Skeletal muscle satellite cell (primary cell): ENCODE results near the gene PDX1. TPM values are rescaled to one million over a fixed set of nuclear protein-coding genes. Genes with fewer than 3 reads are reported as not detected.

ENCODE experiments used
- H3K27me3 ChIP-seq: 2 replicates; pipeline ENCODE4 v1.7.0; 2013; ENCODE audit warnings: low read length; ENCODE audit not compliant: control insufficient read depth, insufficient read depth
- H3K36me3 ChIP-seq: 2 replicates; pipeline ENCODE4 v1.7.0; 2013; ENCODE audit warnings: mild to moderate bottlenecking, control low read depth, low read length; ENCODE audit not compliant: insufficient read depth
- H3K4me1 ChIP-seq: 2 replicates; pipeline ENCODE4 v1.7.0; 2013; ENCODE audit warnings: low read length; ENCODE audit not compliant: control insufficient read depth, insufficient read depth
- H3K4me2 ChIP-seq: 2 replicates; pipeline ENCODE4 v1.7.0; 2013; ENCODE audit warnings: mild to moderate bottlenecking, low read length
- H3K4me3 ChIP-seq: 2 replicates; pipeline ENCODE4 v1.7.0; 2013; ENCODE audit warnings: low read length
- H3K9ac ChIP-seq: 2 replicates; pipeline ENCODE4 v1.7.0; 2013; ENCODE audit warnings: mild to moderate bottlenecking, low read depth, low read length, moderate library complexity
- H3K9me3 ChIP-seq: replicated peaks from 2 replicates; pipeline ENCODE4 v1.7.0; 2013; ENCODE audit warnings: mild to moderate bottlenecking, control low read depth, low read length
- total RNA-seq: library from RNA; depleted of rRNA; stranded (reverse); fragments of >200 nt; gene quantifications from 2 replicates; pipeline ENCODE4 v1.2.3, GENCODE V29; 2012; rRNA removed

PDX1 gene
- not detected in 2 replicates for total RNA-seq

DNA sequence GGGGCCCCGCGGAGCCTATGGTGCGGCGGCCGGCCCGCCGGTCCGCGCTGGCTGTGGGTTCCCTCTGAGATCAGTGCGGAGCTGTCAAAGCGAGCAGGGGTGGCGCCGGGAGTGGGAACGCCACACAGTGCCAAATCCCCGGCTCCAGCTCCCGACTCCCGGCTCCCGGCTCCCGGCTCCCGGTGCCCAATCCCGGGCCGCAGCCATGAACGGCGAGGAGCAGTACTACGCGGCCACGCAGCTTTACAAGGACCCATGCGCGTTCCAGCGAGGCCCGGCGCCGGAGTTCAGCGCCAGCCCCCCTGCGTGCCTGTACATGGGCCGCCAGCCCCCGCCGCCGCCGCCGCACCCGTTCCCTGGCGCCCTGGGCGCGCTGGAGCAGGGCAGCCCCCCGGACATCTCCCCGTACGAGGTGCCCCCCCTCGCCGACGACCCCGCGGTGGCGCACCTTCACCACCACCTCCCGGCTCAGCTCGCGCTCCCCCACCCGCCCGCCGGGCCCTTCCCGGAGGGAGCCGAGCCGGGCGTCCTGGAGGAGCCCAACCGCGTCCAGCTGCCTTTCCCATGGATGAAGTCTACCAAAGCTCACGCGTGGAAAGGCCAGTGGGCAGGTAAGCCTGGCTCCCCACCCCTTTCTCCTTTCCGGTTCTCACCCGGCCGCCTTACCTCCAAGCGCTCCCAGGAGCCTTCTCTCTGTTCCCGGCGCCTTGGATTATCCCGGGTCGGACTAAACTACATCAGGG lies at the start of gene PDX1:
Gene PDX1, plus strand, starts transcription at position 67 of the 743 bp plus-strand sequence. Its CDS starts 139 bp downstream, at position 206.
- peaks cover 92% of the 10 kb centered on the region for H3K27me3 ChIP-seq
- peak within 1 kb of the TSS; percentile 81 for H3K4me2 ChIP-seq
- H3K4me3 ChIP-seq, result peak within 1 kb of the TSS; percentile 63
- no peaks in the 10 kb centered on the region for H3K36me3 ChIP-seq
- no peaks in the 10 kb centered on the region for H3K9me3 ChIP-seq
- no peak within 1 kb of the TSS for H3K9ac ChIP-seq
- peaks cover 8% of the 10 kb centered on the region for H3K4me1 ChIP-seq

DNA sequence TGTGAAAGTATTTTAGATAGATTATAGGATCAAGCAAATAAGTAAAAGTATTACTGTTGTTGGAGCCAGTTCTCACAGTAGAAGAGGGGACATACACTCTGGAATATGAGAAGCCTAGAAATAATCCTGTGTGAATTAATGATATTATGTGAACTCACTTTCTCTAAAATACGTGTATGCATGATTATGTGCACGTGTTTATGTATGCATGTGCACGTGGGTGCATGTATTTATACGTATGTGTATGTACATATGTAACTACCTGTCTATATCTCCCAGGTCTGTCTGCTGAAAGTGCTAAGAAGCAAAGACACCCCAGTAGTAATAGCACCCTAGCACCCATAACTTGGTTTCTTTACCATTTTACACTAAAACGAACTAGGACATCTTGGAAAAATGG lies 41.5 kb upstream of the PDX1 start:
- no peaks in the 10 kb centered on the region for H3K9me3 ChIP-seq
- no peak overlapping the region for H3K9ac ChIP-seq
- H3K4me2 ChIP-seq, result no peak overlapping the region
- H3K36me3 ChIP-seq, result no peaks in the 10 kb centered on the region
- no peak overlapping the region for H3K4me3 ChIP-seq
- peaks cover 4% of the 10 kb centered on the region for H3K27me3 ChIP-seq
- no peaks in the 10 kb centered on the region for H3K4me1 ChIP-seq

DNA sequence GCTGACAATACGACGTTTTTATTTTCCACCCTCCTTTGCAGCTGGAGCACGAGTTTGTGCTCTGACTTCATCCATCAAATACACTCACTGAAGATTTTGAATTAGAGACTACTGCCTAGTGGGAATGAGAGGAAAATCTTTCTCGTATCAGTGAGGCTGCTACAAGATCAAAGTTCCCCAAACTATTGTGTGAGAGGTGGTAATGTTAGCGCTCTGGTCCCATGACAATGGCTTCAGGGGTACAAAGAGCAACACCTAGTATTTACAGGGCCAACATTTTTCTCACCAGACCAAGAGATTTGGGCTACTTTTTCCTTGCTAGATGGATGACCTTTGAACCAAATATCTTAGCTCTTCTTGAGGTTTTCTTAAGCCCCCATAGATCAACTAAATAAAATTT lies 30.3 kb upstream of the PDX1 start:
- no peak overlapping the region for H3K4me2 ChIP-seq

DNA sequence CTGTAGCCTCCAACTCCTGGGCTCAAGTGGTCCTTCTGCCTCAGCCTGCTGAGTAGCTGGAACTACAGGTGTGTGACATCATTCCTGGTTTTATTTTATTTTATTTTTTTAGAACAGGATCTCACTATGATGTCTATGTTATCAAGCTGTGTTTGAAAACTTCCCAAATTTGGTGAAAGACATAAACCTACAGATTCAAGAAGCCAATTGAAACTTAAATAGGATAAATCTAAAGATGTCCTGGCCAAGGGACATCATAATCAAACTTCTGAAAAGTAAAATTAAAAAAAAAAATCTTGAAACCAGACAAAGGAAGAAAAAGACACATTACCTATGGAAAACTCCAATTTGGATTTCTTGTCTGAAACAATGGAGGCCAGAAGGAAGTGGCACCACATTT lies 23.1 kb upstream of the PDX1 start:
- Histone ChIP-seq H3K27me3 (no peaks in the 10 kb centered on the region), H3K4me2 (no peak overlapping the region), H3K4me3 (no peak overlapping the region), H3K4me1 (no peaks in the 10 kb centered on the region), H3K9me3 (no peaks in the 10 kb centered on the region), H3K36me3 (no peaks in the 10 kb centered on the region), H3K9ac (no peak overlapping the region)

More for the DNA sequence above, 30.3 kb upstream of the PDX1 start:
- H3K27me3 ChIP-seq, result no peaks in the 10 kb centered on the region
- H3K4me3 ChIP-seq, result no peak overlapping the region
- no peaks in the 10 kb centered on the region for H3K4me1 ChIP-seq
- H3K36me3 ChIP-seq, result no peaks in the 10 kb centered on the region
- no peaks in the 10 kb centered on the region for H3K9me3 ChIP-seq
- H3K9ac ChIP-seq, result no peak overlapping the region

DNA sequence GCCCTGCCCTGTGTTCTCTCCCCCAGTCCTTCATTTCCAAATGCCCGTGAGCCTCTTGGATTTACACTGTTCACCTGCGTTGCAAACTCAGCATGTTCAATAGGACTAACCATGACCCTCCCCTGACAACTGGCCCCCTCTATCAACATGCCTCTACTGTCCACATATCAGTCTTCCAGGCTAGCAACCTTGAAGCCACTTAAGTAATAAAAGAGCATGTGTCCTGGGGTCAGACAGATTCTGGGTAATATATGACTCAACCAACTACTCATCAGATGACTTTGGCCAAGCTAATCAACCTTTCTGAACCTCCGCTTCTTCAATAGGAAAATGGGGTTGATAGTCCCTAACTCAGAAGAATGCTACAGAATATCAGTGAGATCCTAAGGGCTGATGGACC lies 15.1 kb upstream of the PDX1 start:
- Histone ChIP-seq H3K4me3 (no peak overlapping the region), H3K27me3 (peaks cover 12% of the 10 kb centered on the region), H3K4me1 (no peaks in the 10 kb centered on the region), H3K9ac (no peak overlapping the region), H3K9me3 (no peaks in the 10 kb centered on the region), H3K36me3 (no peaks in the 10 kb centered on the region), H3K4me2 (no peak overlapping the region)

DNA sequence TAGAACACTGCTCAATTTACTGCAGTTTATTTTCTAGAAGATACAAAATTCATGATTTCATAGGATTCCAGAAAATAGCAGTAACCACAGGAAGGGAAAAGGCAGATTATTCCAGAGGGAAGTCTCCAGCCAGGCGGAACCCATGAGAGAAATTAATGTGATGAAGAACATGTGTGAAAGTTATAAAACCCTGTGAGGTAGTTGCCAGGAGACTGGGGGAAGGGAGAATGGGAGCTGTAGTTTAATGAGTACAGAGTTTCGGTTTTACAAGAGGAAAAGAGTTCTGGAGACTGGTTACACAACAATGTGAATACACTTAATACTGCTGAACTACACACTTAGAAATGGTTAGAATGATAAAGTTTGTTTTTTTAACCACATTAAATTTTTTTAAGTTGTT lies 14.2 kb upstream of the PDX1 start:
- Histone ChIP-seq H3K4me2 (no peak overlapping the region), H3K27me3 (peaks cover 17% of the 10 kb centered on the region), H3K36me3 (no peaks in the 10 kb centered on the region), H3K9ac (no peak overlapping the region), H3K4me1 (no peaks in the 10 kb centered on the region), H3K9me3 (no peaks in the 10 kb centered on the region), H3K4me3 (no peak overlapping the region)

DNA sequence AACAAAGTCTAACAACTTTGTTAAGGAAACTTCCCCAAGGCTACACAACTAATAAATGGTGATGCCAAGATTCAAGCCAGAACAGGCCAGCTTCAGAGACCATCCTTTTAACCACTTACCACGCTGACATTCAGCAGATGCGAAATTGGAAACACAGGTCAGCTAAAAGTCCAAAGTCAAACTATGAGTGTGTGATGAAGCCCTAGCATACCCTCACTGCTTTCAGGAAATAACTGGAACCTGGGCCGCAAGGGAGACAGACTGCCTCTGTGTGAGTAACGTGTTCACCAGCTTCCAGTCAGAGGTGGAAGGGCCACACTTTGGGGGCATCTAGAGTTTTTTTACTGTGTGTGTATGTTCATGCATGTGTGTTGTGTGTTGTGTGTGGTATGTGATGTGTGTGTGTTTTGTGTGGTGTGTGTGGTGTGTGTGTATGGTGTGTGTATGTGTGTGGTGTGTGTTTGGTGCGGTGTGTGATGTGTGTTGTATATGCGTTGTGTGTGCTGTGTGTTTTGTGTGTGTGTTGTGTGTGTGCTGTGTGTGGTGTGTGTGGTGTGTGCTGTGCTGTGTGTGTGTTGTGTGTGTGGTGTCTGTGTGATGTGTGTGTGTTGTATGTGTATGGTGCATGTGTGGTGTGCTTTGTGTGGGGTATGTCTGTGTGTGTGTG lies 12.5 kb upstream of the PDX1 start:
- Histone ChIP-seq H3K4me3 (no peak overlapping the region), H3K36me3 (no peaks in the 10 kb centered on the region), H3K9me3 (no peaks in the 10 kb centered on the region), H3K27me3 (peaks cover 17% of the 10 kb centered on the region), H3K9ac (no peak overlapping the region), H3K4me2 (no peak overlapping the region), H3K4me1 (no peaks in the 10 kb centered on the region)

DNA sequence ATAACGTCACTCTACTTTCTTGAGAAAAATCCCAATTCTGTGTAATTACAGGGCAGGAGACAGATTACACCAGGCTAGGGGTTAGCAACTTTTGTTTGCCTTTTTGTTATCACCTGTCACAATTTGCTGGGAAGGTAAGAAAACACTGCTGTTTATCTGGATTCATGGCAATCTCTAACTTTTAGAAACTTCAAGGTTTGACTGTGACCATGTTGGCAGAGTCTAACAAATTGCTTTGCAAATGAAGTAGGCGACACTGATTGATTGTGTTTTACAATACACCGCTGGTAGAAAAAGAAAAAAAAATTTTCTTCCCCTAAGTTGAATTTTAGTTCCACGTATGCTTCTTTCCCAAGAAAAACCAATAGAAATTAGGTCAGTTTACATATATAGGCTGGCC lies 10.4 kb upstream of the PDX1 start:
- H3K27me3 ChIP-seq, result peaks cover 12% of the 10 kb centered on the region
- H3K36me3 ChIP-seq, result no peaks in the 10 kb centered on the region
- no peak overlapping the region for H3K4me3 ChIP-seq
- H3K4me2 ChIP-seq, result no peak overlapping the region
- H3K9me3 ChIP-seq, result no peaks in the 10 kb centered on the region
- H3K9ac ChIP-seq, result no peak overlapping the region
- H3K4me1 ChIP-seq, result no peaks in the 10 kb centered on the region

DNA sequence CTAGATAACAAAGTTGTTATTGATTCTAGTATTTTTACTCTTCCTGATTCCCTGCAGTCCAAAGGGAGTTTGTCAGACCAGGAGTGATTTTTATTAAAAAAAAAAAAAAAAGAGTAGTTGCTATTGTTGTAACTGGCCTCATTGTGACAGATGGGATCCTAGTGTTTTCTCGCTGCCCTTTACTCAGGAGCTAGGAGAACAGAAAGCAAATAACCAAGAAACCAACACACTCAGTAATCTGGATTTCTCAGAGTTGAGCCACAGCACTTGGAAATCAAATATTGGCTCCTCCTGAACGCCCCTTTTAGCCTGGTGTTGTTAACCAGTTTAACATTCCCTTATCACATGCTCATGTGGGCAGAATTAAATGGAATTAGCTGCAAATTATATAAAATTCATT lies 8.3 kb upstream of the PDX1 start:
- Histone ChIP-seq H3K27me3 (peaks cover 17% of the 10 kb centered on the region), H3K4me2 (no peak overlapping the region), H3K36me3 (no peaks in the 10 kb centered on the region), H3K4me3 (no peak overlapping the region), H3K9me3 (no peaks in the 10 kb centered on the region), H3K4me1 (no peaks in the 10 kb centered on the region), H3K9ac (no peak overlapping the region)

DNA sequence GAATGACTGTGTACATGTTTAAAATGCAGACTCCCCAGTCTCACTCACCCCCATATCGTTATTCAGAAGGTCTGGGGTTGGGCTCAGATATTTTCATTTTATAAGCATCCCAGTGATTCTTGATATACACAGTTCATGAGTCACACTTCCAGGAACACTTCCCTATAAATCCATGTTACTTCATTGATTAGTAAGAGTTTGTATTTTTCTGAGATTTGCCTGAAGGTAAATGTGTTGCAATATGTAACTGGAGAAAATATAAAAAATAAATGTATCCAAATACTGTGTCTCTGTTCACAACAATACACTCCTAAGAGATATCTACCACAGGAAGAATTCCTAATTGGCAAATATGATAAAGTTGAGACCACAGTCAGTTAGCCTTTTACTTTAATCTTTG lies 6.6 kb upstream of the PDX1 start:
- no peak overlapping the region for H3K4me2 ChIP-seq
- H3K9ac ChIP-seq, result no peak overlapping the region
- no peak overlapping the region for H3K4me3 ChIP-seq
- no peaks in the 10 kb centered on the region for H3K4me1 ChIP-seq
- peaks cover 34% of the 10 kb centered on the region for H3K27me3 ChIP-seq
- no peaks in the 10 kb centered on the region for H3K36me3 ChIP-seq
- no peaks in the 10 kb centered on the region for H3K9me3 ChIP-seq

DNA sequence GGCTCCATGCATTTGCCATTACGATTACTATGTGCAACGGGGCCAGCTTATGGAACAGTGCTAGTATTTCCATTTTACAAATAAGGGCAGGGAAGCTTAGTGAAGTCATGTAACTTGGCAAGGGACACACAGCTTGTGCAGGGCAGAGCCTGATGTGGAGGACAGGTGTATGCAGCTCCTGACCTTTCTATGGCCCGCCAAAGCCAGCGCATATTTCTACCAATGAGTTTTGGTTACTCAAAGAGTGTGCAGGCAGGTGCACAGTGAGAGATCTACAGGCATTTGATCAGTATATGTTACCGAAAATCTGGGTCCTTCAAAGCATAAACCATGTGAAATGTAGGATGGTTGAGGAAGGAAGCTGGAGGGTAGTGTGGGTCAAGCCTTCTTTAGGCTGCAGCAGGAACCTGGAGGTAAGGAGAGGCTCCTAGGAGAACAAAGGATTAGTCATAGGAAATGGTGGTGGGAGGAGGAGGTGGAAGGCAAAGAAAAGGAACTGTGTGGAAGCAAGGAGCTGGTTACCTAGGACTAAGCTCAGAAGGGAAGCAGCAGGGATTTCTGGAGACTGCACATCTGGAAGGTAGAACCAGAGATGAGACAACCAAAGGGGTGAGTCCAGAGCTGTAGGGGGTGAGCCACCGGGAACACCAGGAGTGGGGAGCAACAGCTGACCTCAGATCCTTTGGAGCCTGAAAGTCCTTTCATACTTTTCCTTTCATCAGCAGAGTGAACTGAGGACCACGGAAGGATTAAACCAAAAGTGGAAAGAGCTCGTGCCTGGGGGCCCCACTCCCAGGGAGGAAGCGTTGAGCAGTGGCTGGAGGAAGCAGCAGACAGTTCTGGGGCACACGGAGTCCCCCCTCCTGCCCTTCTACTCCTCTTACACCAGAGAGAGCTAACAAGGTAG lies 4.2 kb upstream of the PDX1 start:
- H3K36me3 ChIP-seq, result no peaks in the 10 kb centered on the region
- no peak overlapping the region for H3K4me2 ChIP-seq
- peaks cover 54% of the 10 kb centered on the region for H3K27me3 ChIP-seq
- H3K4me3 ChIP-seq, result no peak overlapping the region
- no peaks in the 10 kb centered on the region for H3K9me3 ChIP-seq
- no peak overlapping the region for H3K9ac ChIP-seq
- H3K4me1 ChIP-seq, result peaks cover 3% of the 10 kb centered on the region
